Occipital lobe (tissue), 2 donors: Measurements from ENCODE around the gene PREPL. TPM values are rescaled to one million over a fixed set of nuclear protein-coding genes. Genes with fewer than 3 reads are reported as not detected.

ENCODE experiments used
- DNase-seq: peaks from one replicate; lab custom pipeline; 2025; lab: John Stamatoyannopoulos, UW
- total RNA-seq: library from RNA; depleted of rRNA; stranded (reverse); fragments of >200 nt; gene quantifications from one replicate; pipeline ENCODE4 v1.2.3, GENCODE V29; 2014

The PREPL gene
- total RNA-seq, 1 donor from 2014 or later: 150 TPM

GRCh38 chr2:44295633-44296359 is 65.5 kb downstream of the PREPL start:
- DNase-seq: no peak

- no peak for DNase-seq
Measured at GRCh38 chr2:44295113-44295512, 66.2 kb downstream of the PREPL start.

- peak; percentile 29 for DNase-seq
Measured at GRCh38 chr2:44291281-44292248, 69.7 kb downstream of the PREPL start.

GRCh38 chr2:44290261-44290660 is 71.0 kb downstream of the PREPL start:
- no peak for DNase-seq

GRCh38 chr2:44286884-44287638 is 74.2 kb downstream of the PREPL start:
- DNase-seq: no peak

GRCh38 chr2:44286119-44286883 is 75.0 kb downstream of the PREPL start:
- no peak for DNase-seq

- no peak for DNase-seq
Measured at GRCh38 chr2:44285174-44285573, 76.1 kb downstream of the PREPL start.

- no peak for DNase-seq
Measured at GRCh38 chr2:44283116-44283666, 78.1 kb downstream of the PREPL start.

- no peak for DNase-seq
Measured at GRCh38 chr2:44280869-44281268, 80.4 kb downstream of the PREPL start.

GRCh38 chr2:44277541-44277940 is 83.8 kb downstream of the PREPL start:
- DNase-seq: no peak

- no peak for DNase-seq
Measured at GRCh38 chr2:44275927-44276303, 85.4 kb downstream of the PREPL start.

GRCh38 chr2:44273596-44273995 is 87.7 kb downstream of the PREPL start:
- no peak for DNase-seq

GRCh38 chr2:44273076-44273475 is 88.2 kb downstream of the PREPL start:
- DNase-seq: no peak

- DNase-seq: no peak
Measured at GRCh38 chr2:44271296-44271695, 90.0 kb downstream of the PREPL start.

GRCh38 chr2:44269831-44270230 is 91.5 kb downstream of the PREPL start:
- DNase-seq: no peak

GRCh38 chr2:44267796-44268648 is 93.3 kb downstream of the PREPL start:
- DNase-seq: peak; percentile 5
